Motor neuron (in vitro differentiated cells): ENCODE measurements around the gene USP47. TPM values are rescaled to one million over a fixed set of nuclear protein-coding genes. Genes with fewer than 3 reads are reported as not detected.

Source experiments
- ATAC-seq, 8 experiments: fragments of 200-7000 bp; cut with Tn5 transposase; replicated peaks in 6 of 8; 2 replicates each; pipeline ENCODE4 v1.8.0; 2021; ENCODE audit warnings: mild to moderate bottlenecking in 8 of 8, moderate library complexity in 8 of 8
- H3K27ac ChIP-seq, 2 donors: fragments of 250-450 bp; sonication (Bioruptor Pico); 2 replicates each; pipeline ENCODE4 v1.9.0; 2021; ENCODE audit warnings: antibody characterized with exemption in 2 of 2, mild to moderate bottlenecking in 2 of 2, moderate library complexity in 1 of 2
- H3K4me1 ChIP-seq, 2 donors: fragments of 250-450 bp; sonication (Bioruptor Pico); replicated peaks in 1 of 2; 2 replicates each; pipeline ENCODE4 v1.6.1; 2021; ENCODE audit warnings: antibody characterized with exemption in 2 of 2, mild to moderate bottlenecking in 2 of 2, moderate library complexity in 1 of 2
- H3K4me3 ChIP-seq, 5 donors: fragments of 250-450 bp; sonication (Bioruptor Pico); 2 replicates each; pipeline ENCODE4 v1.9.0; 2021; ENCODE audit warnings: antibody characterized with exemption in 5 of 5, mild to moderate bottlenecking in 5 of 5, moderate library complexity in 4 of 5
- WGBS, 10 experiments: fragments of 450-650 bp; shearing (Covaris generic); methylation state at CpG; one replicate each; pipeline ENCODE4 v1.0.0; 2022; 5-methylcytosine and 5-hydroxymethylcytosine counted together
- in situ Hi-C, 9 experiments: fragments of 400-800 bp; cut with MboI; loops; one replicate each; pipeline ENCODE4 v1.15.0; 2021; ENCODE audit warnings: low sequenced_read_pairs in 9 of 9, low pct_unique_long_range_greater_than_20kb in 2 of 9; ENCODE audit not compliant: unreplicated experiment in 9 of 9
- total RNA-seq, 8 experiments: library from RNA; unstranded; fragments of 300-600 nt; gene quantifications; 2 replicates each; pipeline versions ENCODE4 v1.2.3 to v1.2.4, GENCODE V29; 2022

USP47 gene
- total RNA-seq, 8 experiments from 2014 or later, result 50.1 to 104 (median 63.8) TPM

DNA sequence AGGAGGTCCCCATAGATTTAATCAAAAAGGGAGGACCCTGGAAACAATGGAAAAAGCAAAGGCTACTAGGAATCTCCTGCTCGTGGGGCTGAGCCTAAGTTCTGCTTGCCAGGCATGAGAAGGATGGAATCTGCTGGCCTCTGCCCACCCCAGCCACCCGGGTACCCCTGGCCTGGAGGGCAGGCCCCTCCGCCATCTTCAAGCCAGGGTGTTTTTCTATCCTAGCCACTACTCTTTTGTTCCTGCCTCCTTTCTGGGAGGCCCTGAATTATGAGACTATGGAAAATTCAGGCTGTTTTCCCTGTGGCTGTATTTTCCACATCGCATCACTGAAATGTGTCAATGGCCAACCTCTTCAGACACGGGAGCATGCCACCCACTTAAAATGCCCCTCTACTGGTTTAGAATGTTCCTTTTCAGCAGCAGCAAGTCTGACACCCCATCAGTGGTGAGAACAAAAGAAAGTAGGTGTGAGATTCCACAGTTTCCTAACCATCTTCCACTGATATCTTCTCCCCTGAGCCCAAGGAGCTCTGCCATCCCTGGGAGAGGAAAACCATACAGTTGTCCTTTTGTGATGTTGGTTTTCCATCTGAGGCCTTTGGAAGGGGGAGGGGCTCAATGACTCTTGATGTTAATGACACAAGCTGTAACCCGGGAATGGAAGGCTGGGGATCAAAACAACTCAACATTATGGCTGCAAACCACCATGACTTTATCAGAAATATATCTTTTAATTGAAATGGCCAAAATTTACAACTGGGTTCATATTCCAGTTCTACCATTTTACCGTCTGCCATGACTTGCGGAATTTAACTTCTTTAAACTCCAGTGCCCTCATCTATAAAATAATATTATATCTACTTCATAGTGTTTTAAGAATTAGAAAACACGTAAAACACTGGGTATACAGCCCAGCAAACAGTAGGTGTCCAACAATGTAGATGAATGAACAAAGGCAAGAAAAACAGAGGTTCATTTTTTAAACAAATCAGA, 144.5 kb downstream of the USP47 start:
- ATAC-seq, result no peak
- 70 to 100% (median 81%) methylated on average over 1 to 8 of the region's 9 CpGs; no CpG with 5 or more reads in 2 of the 10 experiments for WGBS, 10 experiments
- in situ Hi-C loops, result no loop called here
- Histone ChIP-seq H3K27ac (no peak overlapping the region), H3K4me1 (no peaks in the 10 kb centered on the region), H3K4me3 (no peak overlapping the region)

DNA sequence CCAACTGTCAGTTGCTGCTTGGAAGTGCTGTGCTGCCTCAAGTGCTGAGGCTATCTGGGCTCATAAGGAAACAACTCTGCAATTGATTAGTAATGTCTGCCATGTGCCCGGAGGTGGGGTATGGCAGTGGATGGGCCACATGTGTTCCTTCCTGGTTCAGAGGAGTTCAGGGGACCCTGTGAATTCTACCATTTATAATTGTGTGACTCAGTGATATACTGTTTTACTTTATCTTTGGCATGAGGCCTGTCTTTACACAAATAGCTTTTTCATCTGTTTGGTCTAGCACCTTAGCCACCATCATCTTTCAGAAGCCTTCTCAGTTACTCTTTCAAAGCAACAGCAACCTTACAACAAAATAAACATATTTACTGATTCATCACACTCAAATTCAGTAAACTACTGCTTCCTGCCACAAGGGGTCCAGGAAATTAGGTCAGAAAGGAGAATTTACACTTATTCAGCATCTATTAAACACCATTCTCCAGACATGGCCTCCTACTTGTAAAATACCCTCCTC, 145.8 kb downstream of the USP47 start:
- WGBS, 10 experiments, result 20 to 100% (median 80%) methylated on average over 1 of the region's 1 CpG; no CpG with 5 or more reads in 5 of the 10 experiments
- in situ Hi-C loops, result no loop called here
- H3K27ac ChIP-seq, result no peak overlapping the region
- ATAC-seq, result peak in 2 of 8 experiments; percentile 19 to 33
- no peaks in the 10 kb centered on the region for H3K4me1 ChIP-seq
- H3K4me3 ChIP-seq, result no peak overlapping the region

DNA sequence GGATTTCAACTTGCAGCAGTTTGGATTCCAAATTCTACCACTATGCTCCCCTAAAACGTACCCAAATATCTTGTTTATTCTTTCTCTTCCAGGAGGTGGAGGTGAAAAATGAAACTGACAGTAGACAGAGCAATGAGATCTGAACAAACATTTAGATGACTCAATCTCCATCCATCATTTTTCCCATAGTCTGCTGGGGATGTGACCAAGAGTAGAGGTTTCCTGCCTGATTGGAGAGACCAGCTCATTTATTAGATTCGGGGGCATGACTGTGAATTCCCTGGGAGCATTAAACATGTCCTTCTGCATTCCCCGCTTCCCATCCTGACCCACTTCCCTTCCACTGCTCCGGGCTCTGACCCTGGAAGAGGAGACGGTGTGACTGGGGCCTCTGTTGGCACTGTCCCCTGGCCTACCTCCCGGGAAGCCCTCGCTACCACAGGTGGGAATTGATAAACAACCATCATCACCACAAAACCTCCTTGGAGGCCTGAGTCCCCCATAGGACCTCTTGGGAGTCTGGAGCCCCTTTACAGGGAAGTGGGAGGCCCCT, 146.4 kb downstream of the USP47 start:
- Histone ChIP-seq H3K4me3 (no peak overlapping the region), H3K27ac (no peak overlapping the region), H3K4me1 (no peaks in the 10 kb centered on the region)
- WGBS, 10 experiments, result 44 to 93% (median 90%) methylated on average over 1 to 6 of the region's 7 CpGs; no CpG with 5 or more reads in 3 of the 10 experiments
- in situ Hi-C loops, result no loop called here
- ATAC-seq, result peak in 3 of 8 experiments; percentile 12 to 54 (median 32)

DNA sequence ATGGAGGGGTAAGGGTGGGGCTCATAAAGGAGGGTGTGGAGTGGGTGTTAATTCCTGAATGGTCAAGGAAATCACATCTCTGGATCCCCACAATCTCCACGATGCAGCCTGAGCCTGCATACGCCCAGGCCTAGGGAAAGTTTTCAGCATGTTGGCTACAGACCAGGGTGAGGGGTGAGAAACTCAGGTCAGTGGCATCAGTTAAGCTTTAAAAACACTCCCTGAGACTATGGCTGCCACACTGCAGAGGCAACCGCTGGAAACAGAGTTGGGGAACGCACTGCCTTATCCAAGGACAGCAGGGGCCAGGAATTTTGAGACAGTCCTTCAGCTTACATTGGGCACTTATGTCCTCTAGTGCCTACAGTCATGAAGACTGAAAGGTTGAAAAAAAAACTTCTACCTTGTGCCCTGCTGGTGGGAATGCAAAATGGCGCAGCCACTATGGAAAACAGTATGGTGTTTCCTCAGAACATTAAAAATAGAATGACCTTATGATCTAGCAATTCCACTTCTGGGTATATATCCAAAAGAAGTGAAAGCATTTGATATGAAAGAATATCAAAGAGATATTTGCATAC, 147.0 kb downstream of the USP47 start:
- in situ Hi-C loops, result no loop called here
- no peak for ATAC-seq
- H3K27ac ChIP-seq, result no peak overlapping the region
- peaks cover 0 to 2% of the 10 kb centered on the region in 2 donors for H3K4me1 ChIP-seq
- 29 to 95% (median 85%) methylated on average over 1 to 5 of the region's 5 CpGs; no CpG with 5 or more reads in 2 of the 10 experiments for WGBS, 10 experiments
- no peak overlapping the region for H3K4me3 ChIP-seq

DNA sequence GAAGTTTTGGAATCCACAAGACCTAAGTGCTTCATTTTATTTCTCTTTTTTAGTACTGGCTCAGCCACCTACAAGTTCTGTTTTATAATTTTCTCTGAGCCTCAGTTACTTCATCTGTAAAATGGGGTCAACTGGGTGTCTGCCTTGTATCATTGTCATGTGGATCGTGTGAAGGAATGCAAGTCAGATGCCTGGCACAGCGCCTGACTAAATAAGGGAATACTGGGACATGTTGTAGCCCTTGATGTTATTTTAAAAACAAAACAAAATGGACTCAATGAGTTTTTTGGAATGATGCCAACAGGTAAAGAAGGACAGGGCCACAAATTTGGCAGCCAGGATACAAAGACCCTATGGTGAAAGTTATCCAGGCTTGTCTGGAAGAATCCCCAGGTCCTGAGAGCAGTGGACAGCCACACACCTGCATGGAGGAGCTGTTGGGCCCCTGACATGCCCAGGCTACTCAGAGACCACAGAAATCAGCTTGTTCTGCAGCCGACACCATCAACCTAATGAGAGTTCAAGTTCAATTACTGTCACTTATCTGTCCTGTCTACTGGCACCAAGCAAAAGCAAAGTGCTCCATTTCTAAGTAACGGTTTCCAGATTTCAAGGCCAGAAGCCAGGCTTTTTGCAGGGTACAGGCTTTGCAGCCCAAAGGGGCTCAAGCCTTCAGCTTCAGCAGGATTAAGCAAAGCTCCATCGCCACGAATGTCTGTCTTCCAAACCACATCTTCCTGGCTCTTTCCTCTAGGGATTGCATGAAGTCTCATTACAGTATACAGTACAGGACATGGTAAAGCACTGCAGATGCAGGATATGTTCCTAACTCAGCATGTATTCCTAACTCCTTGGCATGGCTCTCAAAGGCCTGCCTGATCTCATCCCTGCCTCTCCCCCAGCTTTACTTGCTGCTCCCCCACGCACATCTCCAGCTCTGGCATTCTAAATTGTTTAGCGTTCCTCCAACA, 148.3 kb downstream of the USP47 start:
- in situ Hi-C loops, result no loop called here
- ATAC-seq, result no peak
- Histone ChIP-seq H3K4me3 (no peak overlapping the region), H3K27ac (no peak overlapping the region), H3K4me1 (peaks cover 0 to 6% of the 10 kb centered on the region in 2 donors)
- WGBS, 10 experiments, result 48 to 100% (median 90%) methylated on average over 1 to 6 of the region's 8 CpGs

GRCh38 chr11:11992257-11993212, 150.8 kb downstream of the USP47 start:
- WGBS, 10 experiments, result 8 to 100% (median 75%) methylated on average over 1 to 6 of the region's 6 CpGs
- ATAC-seq, result peak in 4 of 8 experiments; percentile 15 to 54 (median 36)
- H3K27ac ChIP-seq, result no peak overlapping the region
- H3K4me1 ChIP-seq, result peaks cover 0 to 6% of the 10 kb centered on the region in 2 donors
- in situ Hi-C loops, result no loop called here
- H3K4me3 ChIP-seq, result no peak overlapping the region

GRCh38 chr11:11993839-11994238, 152.1 kb downstream of the USP47 start:
- peaks cover 0 to 6% of the 10 kb centered on the region in 2 donors for H3K4me1 ChIP-seq
- in situ Hi-C loops, result no loop called here
- peak; percentile 71 to 99 (median 96) for ATAC-seq
- 10 to 61% (median 39%) methylated on average over 1 to 6 of the region's 8 CpGs; no CpG with 5 or more reads in 3 of the 10 experiments for WGBS, 10 experiments
- no peak overlapping the region for H3K4me3 ChIP-seq
- H3K27ac ChIP-seq, result no peak overlapping the region

DNA sequence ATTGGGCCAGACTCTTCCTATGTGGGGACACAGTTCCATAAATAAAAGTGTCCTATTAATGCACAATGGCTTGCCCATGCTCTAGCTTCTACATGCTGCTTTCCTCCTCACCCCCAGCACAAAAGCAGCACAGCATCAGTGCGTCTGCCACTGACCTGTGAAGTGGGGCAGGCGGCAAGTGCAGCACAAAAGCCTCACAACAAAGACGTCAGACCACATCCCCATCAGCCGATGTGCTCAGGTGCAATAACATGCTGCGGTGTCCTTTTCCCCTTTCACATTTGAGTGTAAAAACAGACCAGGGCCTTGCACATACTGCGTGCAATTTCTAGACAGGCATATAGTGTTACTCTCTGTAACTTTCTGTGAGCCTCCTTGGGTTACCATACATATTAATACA, 153.8 kb downstream of the USP47 start:
- in situ Hi-C loops, result no loop called here
- no peak overlapping the region for H3K4me3 ChIP-seq
- H3K27ac ChIP-seq, result no peak overlapping the region
- ATAC-seq, result no peak
- peaks cover 0 to 6% of the 10 kb centered on the region in 2 donors for H3K4me1 ChIP-seq
- 60 to 100% (median 80%) methylated on average over 1 to 5 of the region's 6 CpGs; no CpG with 5 or more reads in 1 of the 10 experiments for WGBS, 10 experiments

GRCh38 chr11:11996321-11997048, 154.7 kb downstream of the USP47 start:
- in situ Hi-C loops, result no loop called here

DNA sequence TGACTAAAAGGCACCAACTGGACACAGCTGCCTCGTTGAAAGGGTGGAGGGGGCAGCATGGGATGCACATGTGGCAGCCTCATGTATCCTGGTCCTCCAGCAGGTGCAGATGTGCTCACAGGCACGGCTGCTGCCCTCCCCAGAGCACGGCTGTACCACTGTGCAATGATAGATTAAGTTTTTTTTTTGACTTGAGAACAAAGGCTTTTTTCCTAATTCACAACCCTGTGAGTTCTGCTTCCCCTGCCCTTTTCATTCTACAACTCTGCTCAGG, 155.2 kb downstream of the USP47 start:
- Histone ChIP-seq H3K4me1 (peaks cover 0 to 6% of the 10 kb centered on the region in 2 donors), H3K27ac (no peak overlapping the region), H3K4me3 (no peak overlapping the region)
- in situ Hi-C loops, result no loop called here
- no peak for ATAC-seq
- WGBS, 10 experiments, result 50 to 100% (median 80%) methylated on average over 1 to 3 of the region's 3 CpGs; no CpG with 5 or more reads in 5 of the 10 experiments

More at GRCh38 chr11:11996321-11997048, 154.7 kb downstream of the USP47 start:
- no peak overlapping the region for H3K4me3 ChIP-seq
- H3K27ac ChIP-seq, result no peak overlapping the region
- H3K4me1 ChIP-seq, result peaks cover 0 to 6% of the 10 kb centered on the region in 2 donors
- ATAC-seq, result no peak
- WGBS, 10 experiments, result 60 to 100% (median 88%) methylated on average over 1 to 8 of the region's 11 CpGs; no CpG with 5 or more reads in 1 of the 10 experiments
